Right cardiac atrium (tissue), 5 donors: ENCODE results near the gene THSD4. TPM values are rescaled to one million over a fixed set of nuclear protein-coding genes. Genes with fewer than 3 reads are reported as not detected.
A peak's percentile ranks its signal among the peaks of the same experiment; 100 is the strongest.

Source experiments
- ATAC-seq, 2 donors: fragments of 200-7000 bp; cut with Tn5 transposase; one replicate each; pipeline versions ENCODE4 v1.8.0 to v1.9.1; 2020; ENCODE audit warnings: moderate library complexity in 2 of 2, mild to moderate bottlenecking in 1 of 2
- DNase-seq, 3 donors: peaks; one replicate each; pipeline ENCODE4 v3.0.0-alpha.2; 2020
- H3K27ac ChIP-seq: one replicate; pipeline ENCODE4 v1.5.1; 2013; ENCODE audit warnings: mild to moderate bottlenecking, low read length, control low read depth, moderate library complexity
- H3K27me3 ChIP-seq: one replicate; pipeline ENCODE4 v1.6.1; 2013; ENCODE audit not compliant: control insufficient read depth, insufficient read depth
- H3K4me1 ChIP-seq: one replicate; pipeline ENCODE4 v1.6.1; 2013; ENCODE audit warnings: low read length; ENCODE audit not compliant: control insufficient read depth, insufficient read depth
- H3K4me3 ChIP-seq: one replicate; pipeline ENCODE4 v1.5.1; 2013; ENCODE audit warnings: low read length, control low read depth
- H3K9me3 ChIP-seq: one replicate; pipeline ENCODE4 v1.6.1; 2013; ENCODE audit warnings: low read length; ENCODE audit not compliant: control insufficient read depth
- WGBS: extraction: QIAGEN DNeasy Blood & Tissue Kit; methylation state at CpG from one replicate; pipeline ENCODE4 v1.1.7; 2013; 5-methylcytosine and 5-hydroxymethylcytosine counted together
- intact Hi-C, 4 donors: fragments of 100-400 bp; cut with DNase I; formaldehyde crosslinking; loops; one replicate each; pipeline versions ENCODE4 v1.11.0 to v1.14.0; 2022 to 2023
- polyA plus RNA-seq: library from polyadenylated mRNA; stranded (reverse); fragments of 200-250 nt; gene quantifications from one replicate; pipeline ENCODE4 v1.2.3, GENCODE V29; 2013
- total RNA-seq, 4 donors: library from RNA; stranded (reverse); fragmentation: NEBNext Ultra II Directional; extraction: Animal tissue kit (Norgen Biotek cat#: 25700); gene quantifications; one replicate each; pipeline ENCODE4 v1.2.1, GENCODE V29; 2021
- donor health status: healthy with polysubstance abuse.
- donor health status: DM: no; HTN: yes; CAD: no.
- donor health status: DM: no; HTN: no; CAD: no.
- donor health status: DM: no; HTN: yes; CAD: no; lungs with severe emphysema.
- donor health status: DM: yes; HTN: yes; CAD: no.

THSD4 gene
- total and polyA plus RNA-seq, 5 donors: 40.5 to 93.8 (median 67.3) TPM

- H3K4me3 ChIP-seq: no peak overlapping the region
- peak; percentile 85 to 93 for ATAC-seq
- 50% methylated on average over 5 of the region's 5 CpGs for WGBS
- no peaks in the 10 kb centered on the region for H3K27me3 ChIP-seq
- intact Hi-C loops: no loop called here
- no peaks in the 10 kb centered on the region for H3K4me1 ChIP-seq
- no peak overlapping the region for H3K27ac ChIP-seq
- peak in 2 of 3 donors; percentile 56 to 74 for DNase-seq
- H3K9me3 ChIP-seq: no peaks in the 10 kb centered on the region
Observed at GRCh38 chr15:71083349-71083748, 31.9 kb upstream of the THSD4 start.

- ATAC-seq (no peak), DNase-seq (no peak)
- 96% methylated on average over 2 of the region's 2 CpGs for WGBS
- Histone ChIP-seq H3K27me3 (no peaks in the 10 kb centered on the region), H3K9me3 (no peaks in the 10 kb centered on the region), H3K4me3 (no peak overlapping the region), H3K4me1 (no peaks in the 10 kb centered on the region), H3K27ac (no peak overlapping the region)
- intact Hi-C loops: no loop called here
Observed at GRCh38 chr15:71084264-71084663, 31.0 kb upstream of the THSD4 start.

GRCh38 chr15:71085809-71086208, 29.5 kb upstream of the THSD4 start:
- H3K4me3 ChIP-seq: no peak overlapping the region
- DNase-seq: no peak
- H3K27ac ChIP-seq: no peak overlapping the region
- no peak for ATAC-seq
- 60% methylated on average over 3 of the region's 3 CpGs for WGBS
- H3K9me3 ChIP-seq: no peaks in the 10 kb centered on the region
- H3K4me1 ChIP-seq: no peaks in the 10 kb centered on the region
- intact Hi-C loops: no loop called here
- no peaks in the 10 kb centered on the region for H3K27me3 ChIP-seq

- DNase-seq (no peak), ATAC-seq (no peak)
- Histone ChIP-seq H3K27me3 (no peaks in the 10 kb centered on the region), H3K4me3 (no peak overlapping the region), H3K4me1 (no peaks in the 10 kb centered on the region), H3K9me3 (no peaks in the 10 kb centered on the region), H3K27ac (no peak overlapping the region)
- intact Hi-C loops: no loop called here
Observed at GRCh38 chr15:71088155-71088554, 27.1 kb upstream of the THSD4 start.

DNA sequence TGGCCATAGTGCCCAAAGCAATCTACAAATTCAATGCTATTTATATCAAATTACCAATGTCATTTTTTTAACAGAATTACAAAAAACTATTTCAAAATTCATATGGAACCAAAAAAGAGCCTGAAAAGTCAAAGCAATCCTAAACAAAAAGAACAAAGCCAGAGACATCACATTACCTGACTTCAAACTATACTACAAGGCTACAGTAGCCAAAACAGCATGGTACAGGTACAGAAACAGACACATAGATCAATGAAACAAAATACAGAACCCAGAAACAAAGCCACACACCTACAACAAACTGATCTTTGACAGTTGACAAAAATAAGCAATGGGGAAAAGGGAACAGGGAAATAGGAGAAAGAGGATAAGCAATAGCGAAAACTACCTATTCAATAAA, 26.6 kb upstream of the THSD4 start:
- no peak for ATAC-seq
- H3K27ac ChIP-seq: no peak overlapping the region
- no peak overlapping the region for H3K4me3 ChIP-seq
- no peaks in the 10 kb centered on the region for H3K9me3 ChIP-seq
- WGBS: 98% methylated on average over 1 of the region's 1 CpG
- H3K4me1 ChIP-seq: no peaks in the 10 kb centered on the region
- intact Hi-C loops: no loop called here
- no peaks in the 10 kb centered on the region for H3K27me3 ChIP-seq
- DNase-seq: no peak

- ATAC-seq (no peak), DNase-seq (no peak)
- no peak overlapping the region for H3K27ac ChIP-seq
- 60% methylated on average over 1 of the region's 1 CpG for WGBS
- intact Hi-C loops: no loop called here
- H3K27me3 ChIP-seq: no peaks in the 10 kb centered on the region
- H3K4me3 ChIP-seq: no peak overlapping the region
- no peaks in the 10 kb centered on the region for H3K9me3 ChIP-seq
- H3K4me1 ChIP-seq: no peaks in the 10 kb centered on the region
Observed at GRCh38 chr15:71089801-71090200, 25.5 kb upstream of the THSD4 start.

GRCh38 chr15:71091601-71092000, 23.7 kb upstream of the THSD4 start:
- DNase-seq (no peak), ATAC-seq (no peak)
- intact Hi-C loops: no loop called here
- no peaks in the 10 kb centered on the region for H3K4me1 ChIP-seq
- WGBS: 65% methylated on average over 1 of the region's 1 CpG
- H3K27ac ChIP-seq: no peak overlapping the region
- no peak overlapping the region for H3K4me3 ChIP-seq
- no peaks in the 10 kb centered on the region for H3K9me3 ChIP-seq
- no peaks in the 10 kb centered on the region for H3K27me3 ChIP-seq

GRCh38 chr15:71092056-71092600, 23.1 kb upstream of the THSD4 start:
- Histone ChIP-seq H3K4me1 (no peaks in the 10 kb centered on the region), H3K27ac (no peak overlapping the region), H3K27me3 (no peaks in the 10 kb centered on the region), H3K9me3 (no peaks in the 10 kb centered on the region), H3K4me3 (no peak overlapping the region)
- ATAC-seq (no peak), DNase-seq (no peak)
- intact Hi-C loops: no loop called here
- WGBS: 88% methylated on average over 7 of the region's 7 CpGs

DNA sequence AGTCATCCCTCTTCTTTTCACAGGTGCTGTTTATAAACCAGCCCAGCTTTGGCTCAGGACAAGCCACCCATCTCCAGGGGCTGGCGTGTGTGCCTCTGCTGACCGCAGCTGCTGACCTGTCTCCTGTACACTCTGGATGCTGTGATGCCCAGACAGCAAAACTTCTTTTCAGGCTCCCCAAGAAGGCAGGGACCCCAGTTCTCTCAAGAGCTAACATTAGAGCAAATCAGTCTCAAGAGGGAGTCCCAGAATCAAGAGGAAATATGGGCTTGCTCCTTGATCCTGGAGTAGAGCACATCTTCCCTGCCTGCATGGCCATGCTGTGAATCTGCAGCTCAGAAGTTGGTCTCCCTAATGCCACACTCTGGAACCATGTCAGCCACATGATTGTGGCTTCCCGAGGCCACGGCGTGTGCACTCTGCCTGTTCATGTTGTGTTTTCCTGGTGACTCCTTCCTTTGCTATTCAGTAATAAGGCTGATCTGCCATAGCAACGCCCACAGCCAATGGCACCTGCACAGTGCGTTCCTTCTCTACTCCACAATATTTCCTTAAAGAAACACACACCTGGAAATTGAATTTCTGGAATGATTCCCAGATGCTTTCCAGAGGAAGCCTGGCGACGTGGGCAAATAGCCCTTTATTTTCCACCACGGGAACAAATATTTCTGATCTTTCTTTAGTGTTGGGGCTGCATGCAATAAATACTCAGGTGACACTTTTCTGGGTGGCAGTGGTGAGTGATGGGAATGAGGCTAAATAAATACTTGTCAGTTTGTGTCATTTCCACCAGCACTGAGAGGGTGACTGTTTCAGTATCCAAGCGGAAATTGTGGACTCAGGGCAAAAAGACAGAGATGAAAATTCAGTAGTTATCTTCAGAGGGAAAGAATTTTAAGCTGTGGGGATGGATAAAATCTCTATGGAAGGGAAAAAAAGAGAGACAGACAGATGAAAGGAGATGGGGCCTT, 21.9 kb upstream of the THSD4 start:
- Histone ChIP-seq H3K27me3 (no peaks in the 10 kb centered on the region), H3K9me3 (no peaks in the 10 kb centered on the region), H3K27ac (no peak overlapping the region), H3K4me1 (no peaks in the 10 kb centered on the region), H3K4me3 (no peak overlapping the region)
- intact Hi-C loops: no loop called here
- DNase-seq: no peak
- no peak for ATAC-seq
- WGBS: 60% methylated on average over 11 of the region's 11 CpGs

DNA sequence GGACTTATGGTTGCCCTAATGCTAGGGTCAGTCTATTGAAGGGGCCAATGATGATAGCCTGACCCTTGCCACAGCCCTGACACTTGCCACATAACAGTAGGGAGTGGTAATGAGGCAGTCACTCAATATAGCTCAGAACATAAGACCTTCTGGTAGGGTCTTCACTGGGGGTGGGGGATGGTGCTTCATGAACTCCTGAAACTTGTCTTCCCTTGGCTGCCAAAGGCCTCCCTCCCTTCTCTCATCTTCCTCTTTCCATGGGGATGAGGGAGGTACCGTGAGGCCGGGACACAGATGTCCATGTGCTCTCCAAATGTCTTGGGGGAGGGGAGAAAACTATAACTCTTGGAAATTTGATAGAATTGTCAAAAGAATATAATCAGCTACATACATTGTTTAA, 21.1 kb upstream of the THSD4 start:
- WGBS: 88% methylated on average over 2 of the region's 2 CpGs
- Histone ChIP-seq H3K27ac (no peak overlapping the region), H3K4me1 (no peaks in the 10 kb centered on the region), H3K4me3 (no peak overlapping the region), H3K27me3 (no peaks in the 10 kb centered on the region), H3K9me3 (no peaks in the 10 kb centered on the region)
- DNase-seq: no peak
- intact Hi-C loops: no loop called here
- no peak for ATAC-seq

DNA sequence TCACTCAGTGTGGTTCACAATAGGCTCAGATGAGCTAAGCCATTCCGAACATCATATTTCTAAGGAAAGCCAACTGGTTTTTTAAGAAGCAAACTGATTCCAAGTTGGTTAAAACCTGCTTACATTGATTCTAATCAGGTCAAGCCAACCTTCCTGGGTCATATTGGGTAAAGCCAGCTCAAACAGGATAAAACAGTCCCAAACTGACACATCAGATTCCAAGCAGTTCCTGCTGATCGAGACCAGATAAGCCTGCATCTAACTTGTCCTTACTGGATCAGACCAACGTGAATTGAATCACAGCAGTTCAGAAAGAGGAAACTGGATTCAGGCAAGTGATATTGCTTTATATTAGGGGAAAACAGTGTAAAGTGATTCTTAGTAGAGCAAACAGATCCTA, 18.6 kb upstream of the THSD4 start:
- Histone ChIP-seq H3K27ac (no peak overlapping the region), H3K4me3 (no peak overlapping the region), H3K9me3 (no peaks in the 10 kb centered on the region), H3K4me1 (no peaks in the 10 kb centered on the region), H3K27me3 (no peaks in the 10 kb centered on the region)
- intact Hi-C loops: no loop called here
- no peak for DNase-seq
- WGBS: 59% methylated on average over 3 of the region's 3 CpGs
- no peak for ATAC-seq
